ENCODE data around the gene AGPAT2. TPM values are rescaled to one million over a fixed set of nuclear protein-coding genes. Genes with fewer than 3 reads are reported as not detected.

The AGPAT2 gene
- total RNA-seq, 1 experiment from 2014 or later, result 40.2 TPM

DNA sequence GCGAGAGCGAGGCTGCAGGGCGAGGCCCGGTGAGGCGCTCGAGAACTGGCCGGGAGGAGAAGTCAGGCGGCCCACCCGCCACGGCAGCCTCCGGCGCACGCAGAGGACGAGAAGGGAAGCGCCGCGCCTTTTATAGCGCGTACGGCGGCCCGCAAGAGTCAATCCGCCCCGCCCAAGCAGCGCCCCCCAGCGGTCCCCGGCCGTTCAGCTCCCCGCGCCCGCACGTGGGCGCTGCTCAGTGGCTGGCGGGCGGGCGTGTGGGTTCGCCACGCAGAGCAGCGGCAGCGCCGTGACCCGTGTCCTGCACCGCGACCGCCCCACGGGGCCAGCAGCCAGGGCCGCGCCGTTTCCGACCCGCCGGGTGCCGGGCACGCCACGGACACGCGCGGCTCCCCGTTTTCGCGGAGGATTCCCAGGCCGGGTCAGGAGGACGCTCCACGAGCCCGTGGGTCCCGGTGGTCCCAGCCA, 40.9 kb upstream of the AGPAT2 start (continued):
- TF ChIP-seq, protein P1, sequence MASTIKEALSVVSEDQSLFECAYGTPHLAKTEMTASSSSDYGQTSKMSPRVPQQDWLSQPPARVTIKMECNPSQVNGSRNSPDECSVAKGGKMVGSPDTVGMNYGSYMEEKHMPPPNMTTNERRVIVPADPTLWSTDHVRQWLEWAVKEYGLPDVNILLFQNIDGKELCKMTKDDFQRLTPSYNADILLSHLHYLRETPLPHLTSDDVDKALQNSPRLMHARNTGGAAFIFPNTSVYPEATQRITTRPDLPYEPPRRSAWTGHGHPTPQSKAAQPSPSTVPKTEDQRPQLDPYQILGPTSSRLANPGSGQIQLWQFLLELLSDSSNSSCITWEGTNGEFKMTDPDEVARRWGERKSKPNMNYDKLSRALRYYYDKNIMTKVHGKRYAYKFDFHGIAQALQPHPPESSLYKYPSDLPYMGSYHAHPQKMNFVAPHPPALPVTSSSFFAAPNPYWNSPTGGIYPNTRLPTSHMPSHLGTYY (CRISPR knock-in tag; IDR thresholded peaks at IDR 0.05), result no peak
- TF ChIP-seq, protein P2, sequence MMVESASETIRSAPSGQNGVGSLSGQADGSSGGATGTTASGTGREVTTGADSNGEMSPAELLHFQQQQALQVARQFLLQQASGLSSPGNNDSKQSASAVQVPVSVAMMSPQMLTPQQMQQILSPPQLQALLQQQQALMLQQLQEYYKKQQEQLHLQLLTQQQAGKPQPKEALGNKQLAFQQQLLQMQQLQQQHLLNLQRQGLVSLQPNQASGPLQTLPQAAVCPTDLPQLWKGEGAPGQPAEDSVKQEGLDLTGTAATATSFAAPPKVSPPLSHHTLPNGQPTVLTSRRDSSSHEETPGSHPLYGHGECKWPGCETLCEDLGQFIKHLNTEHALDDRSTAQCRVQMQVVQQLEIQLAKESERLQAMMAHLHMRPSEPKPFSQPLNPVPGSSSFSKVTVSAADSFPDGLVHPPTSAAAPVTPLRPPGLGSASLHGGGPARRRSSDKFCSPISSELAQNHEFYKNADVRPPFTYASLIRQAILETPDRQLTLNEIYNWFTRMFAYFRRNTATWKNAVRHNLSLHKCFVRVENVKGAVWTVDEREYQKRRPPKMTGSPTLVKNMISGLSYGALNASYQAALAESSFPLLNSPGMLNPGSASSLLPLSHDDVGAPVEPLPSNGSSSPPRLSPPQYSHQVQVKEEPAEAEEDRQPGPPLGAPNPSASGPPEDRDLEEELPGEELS (CRISPR knock-in tag; IDR thresholded peaks at IDR 0.05), result no peak
- TF ChIP-seq, protein P3, sequence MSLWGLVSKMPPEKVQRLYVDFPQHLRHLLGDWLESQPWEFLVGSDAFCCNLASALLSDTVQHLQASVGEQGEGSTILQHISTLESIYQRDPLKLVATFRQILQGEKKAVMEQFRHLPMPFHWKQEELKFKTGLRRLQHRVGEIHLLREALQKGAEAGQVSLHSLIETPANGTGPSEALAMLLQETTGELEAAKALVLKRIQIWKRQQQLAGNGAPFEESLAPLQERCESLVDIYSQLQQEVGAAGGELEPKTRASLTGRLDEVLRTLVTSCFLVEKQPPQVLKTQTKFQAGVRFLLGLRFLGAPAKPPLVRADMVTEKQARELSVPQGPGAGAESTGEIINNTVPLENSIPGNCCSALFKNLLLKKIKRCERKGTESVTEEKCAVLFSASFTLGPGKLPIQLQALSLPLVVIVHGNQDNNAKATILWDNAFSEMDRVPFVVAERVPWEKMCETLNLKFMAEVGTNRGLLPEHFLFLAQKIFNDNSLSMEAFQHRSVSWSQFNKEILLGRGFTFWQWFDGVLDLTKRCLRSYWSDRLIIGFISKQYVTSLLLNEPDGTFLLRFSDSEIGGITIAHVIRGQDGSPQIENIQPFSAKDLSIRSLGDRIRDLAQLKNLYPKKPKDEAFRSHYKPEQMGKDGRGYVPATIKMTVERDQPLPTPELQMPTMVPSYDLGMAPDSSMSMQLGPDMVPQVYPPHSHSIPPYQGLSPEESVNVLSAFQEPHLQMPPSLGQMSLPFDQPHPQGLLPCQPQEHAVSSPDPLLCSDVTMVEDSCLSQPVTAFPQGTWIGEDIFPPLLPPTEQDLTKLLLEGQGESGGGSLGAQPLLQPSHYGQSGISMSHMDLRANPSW (CRISPR knock-in tag; conservative IDR thresholded peaks at IDR 0.05; ENCODE audit: low read depth), result no peak
- TF ChIP-seq JAZF1 (CRISPR knock-in tag; IDR thresholded peaks at IDR 0.05), result no peak
- TF ChIP-seq ZNF317 (CRISPR knock-in tag; IDR thresholded peaks at IDR 0.05; ENCODE audit: borderline replicate concordance, low read depth), result no peak
- peak; percentile 86; the same call in 1 of the 2 replicates for TF ChIP-seq RORB (CRISPR knock-in tag; IDR thresholded peaks at IDR 0.05)
- TF ChIP-seq, protein P4, sequence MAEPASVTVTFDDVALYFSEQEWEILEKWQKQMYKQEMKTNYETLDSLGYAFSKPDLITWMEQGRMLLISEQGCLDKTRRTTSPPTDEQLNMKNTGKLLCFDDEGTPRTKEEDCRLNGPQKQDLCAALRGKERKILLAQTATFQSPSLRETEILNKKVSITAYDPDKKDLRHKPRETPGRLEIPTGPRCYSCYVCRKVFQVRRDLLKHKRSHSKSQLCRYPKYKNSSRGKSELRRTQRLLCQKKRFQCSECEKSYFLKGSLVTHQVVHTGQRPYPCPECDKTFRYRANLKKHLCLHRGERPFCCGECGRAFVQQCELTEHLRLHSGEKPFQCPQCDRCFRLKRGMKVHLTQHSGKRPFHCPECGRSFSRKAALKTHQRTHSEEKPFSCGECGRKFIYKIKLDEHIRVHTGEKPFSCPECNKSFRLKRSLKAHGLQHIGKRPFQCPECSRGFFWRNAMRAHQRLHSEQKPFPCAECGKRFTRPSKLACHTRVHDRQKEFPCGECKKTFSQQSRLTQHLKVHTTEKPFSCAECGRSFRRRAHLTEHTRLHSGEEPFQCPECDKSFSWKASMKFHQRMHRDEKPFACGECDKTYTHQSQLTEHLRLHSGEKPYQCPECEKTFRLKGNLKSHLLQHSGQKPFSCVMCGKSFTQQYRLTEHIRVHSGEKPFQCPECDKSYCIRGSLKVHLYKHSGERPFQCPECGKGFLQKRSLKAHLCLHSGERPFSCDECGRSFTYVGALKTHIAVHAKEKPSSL (CRISPR knock-in tag; conservative IDR thresholded peaks at IDR 0.05), result no peak
- TF ChIP-seq SP1 (CRISPR knock-in tag; conservative IDR thresholded peaks at IDR 0.05), result peak; percentile 96
- TF ChIP-seq, protein P5, sequence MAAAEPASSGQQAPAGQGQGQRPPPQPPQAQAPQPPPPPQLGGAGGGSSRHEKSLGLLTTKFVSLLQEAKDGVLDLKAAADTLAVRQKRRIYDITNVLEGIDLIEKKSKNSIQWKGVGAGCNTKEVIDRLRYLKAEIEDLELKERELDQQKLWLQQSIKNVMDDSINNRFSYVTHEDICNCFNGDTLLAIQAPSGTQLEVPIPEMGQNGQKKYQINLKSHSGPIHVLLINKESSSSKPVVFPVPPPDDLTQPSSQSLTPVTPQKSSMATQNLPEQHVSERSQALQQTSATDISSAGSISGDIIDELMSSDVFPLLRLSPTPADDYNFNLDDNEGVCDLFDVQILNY (CRISPR knock-in tag; IDR thresholded peaks at IDR 0.05), result peak; percentile 19; the same call in 1 of the 2 replicates
- TF ChIP-seq IRF2 (CRISPR knock-in tag; IDR thresholded peaks at IDR 0.05; ENCODE audit: borderline replicate concordance, low read depth), result no peak
- TF ChIP-seq, protein P6, sequence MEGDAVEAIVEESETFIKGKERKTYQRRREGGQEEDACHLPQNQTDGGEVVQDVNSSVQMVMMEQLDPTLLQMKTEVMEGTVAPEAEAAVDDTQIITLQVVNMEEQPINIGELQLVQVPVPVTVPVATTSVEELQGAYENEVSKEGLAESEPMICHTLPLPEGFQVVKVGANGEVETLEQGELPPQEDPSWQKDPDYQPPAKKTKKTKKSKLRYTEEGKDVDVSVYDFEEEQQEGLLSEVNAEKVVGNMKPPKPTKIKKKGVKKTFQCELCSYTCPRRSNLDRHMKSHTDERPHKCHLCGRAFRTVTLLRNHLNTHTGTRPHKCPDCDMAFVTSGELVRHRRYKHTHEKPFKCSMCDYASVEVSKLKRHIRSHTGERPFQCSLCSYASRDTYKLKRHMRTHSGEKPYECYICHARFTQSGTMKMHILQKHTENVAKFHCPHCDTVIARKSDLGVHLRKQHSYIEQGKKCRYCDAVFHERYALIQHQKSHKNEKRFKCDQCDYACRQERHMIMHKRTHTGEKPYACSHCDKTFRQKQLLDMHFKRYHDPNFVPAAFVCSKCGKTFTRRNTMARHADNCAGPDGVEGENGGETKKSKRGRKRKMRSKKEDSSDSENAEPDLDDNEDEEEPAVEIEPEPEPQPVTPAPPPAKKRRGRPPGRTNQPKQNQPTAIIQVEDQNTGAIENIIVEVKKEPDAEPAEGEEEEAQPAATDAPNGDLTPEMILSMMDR (IDR thresholded peaks at IDR 0.05), result peak; percentile 84
- TF ChIP-seq ETV6 (CRISPR knock-in tag; IDR thresholded peaks at IDR 0.05), result peak; percentile 70
- TF ChIP-seq, protein P7, sequence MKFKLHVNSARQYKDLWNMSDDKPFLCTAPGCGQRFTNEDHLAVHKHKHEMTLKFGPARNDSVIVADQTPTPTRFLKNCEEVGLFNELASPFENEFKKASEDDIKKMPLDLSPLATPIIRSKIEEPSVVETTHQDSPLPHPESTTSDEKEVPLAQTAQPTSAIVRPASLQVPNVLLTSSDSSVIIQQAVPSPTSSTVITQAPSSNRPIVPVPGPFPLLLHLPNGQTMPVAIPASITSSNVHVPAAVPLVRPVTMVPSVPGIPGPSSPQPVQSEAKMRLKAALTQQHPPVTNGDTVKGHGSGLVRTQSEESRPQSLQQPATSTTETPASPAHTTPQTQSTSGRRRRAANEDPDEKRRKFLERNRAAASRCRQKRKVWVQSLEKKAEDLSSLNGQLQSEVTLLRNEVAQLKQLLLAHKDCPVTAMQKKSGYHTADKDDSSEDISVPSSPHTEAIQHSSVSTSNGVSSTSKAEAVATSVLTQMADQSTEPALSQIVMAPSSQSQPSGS (CRISPR knock-in tag; IDR thresholded peaks at IDR 0.05; ENCODE audit: borderline replicate concordance, low read depth), result no peak
- TF ChIP-seq, protein P8, sequence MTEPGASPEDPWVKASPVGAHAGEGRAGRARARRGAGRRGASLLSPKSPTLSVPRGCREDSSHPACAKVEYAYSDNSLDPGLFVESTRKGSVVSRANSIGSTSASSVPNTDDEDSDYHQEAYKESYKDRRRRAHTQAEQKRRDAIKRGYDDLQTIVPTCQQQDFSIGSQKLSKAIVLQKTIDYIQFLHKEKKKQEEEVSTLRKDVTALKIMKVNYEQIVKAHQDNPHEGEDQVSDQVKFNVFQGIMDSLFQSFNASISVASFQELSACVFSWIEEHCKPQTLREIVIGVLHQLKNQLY (CRISPR knock-in tag; IDR thresholded peaks at IDR 0.05), result no peak
- TF ChIP-seq, protein P9, sequence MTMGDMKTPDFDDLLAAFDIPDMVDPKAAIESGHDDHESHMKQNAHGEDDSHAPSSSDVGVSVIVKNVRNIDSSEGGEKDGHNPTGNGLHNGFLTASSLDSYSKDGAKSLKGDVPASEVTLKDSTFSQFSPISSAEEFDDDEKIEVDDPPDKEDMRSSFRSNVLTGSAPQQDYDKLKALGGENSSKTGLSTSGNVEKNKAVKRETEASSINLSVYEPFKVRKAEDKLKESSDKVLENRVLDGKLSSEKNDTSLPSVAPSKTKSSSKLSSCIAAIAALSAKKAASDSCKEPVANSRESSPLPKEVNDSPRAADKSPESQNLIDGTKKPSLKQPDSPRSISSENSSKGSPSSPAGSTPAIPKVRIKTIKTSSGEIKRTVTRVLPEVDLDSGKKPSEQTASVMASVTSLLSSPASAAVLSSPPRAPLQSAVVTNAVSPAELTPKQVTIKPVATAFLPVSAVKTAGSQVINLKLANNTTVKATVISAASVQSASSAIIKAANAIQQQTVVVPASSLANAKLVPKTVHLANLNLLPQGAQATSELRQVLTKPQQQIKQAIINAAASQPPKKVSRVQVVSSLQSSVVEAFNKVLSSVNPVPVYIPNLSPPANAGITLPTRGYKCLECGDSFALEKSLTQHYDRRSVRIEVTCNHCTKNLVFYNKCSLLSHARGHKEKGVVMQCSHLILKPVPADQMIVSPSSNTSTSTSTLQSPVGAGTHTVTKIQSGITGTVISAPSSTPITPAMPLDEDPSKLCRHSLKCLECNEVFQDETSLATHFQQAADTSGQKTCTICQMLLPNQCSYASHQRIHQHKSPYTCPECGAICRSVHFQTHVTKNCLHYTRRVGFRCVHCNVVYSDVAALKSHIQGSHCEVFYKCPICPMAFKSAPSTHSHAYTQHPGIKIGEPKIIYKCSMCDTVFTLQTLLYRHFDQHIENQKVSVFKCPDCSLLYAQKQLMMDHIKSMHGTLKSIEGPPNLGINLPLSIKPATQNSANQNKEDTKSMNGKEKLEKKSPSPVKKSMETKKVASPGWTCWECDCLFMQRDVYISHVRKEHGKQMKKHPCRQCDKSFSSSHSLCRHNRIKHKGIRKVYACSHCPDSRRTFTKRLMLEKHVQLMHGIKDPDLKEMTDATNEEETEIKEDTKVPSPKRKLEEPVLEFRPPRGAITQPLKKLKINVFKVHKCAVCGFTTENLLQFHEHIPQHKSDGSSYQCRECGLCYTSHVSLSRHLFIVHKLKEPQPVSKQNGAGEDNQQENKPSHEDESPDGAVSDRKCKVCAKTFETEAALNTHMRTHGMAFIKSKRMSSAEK (CRISPR knock-in tag; IDR thresholded peaks at IDR 0.05; ENCODE audit: borderline replicate concordance), result no peak
- TF ChIP-seq, protein P10, sequence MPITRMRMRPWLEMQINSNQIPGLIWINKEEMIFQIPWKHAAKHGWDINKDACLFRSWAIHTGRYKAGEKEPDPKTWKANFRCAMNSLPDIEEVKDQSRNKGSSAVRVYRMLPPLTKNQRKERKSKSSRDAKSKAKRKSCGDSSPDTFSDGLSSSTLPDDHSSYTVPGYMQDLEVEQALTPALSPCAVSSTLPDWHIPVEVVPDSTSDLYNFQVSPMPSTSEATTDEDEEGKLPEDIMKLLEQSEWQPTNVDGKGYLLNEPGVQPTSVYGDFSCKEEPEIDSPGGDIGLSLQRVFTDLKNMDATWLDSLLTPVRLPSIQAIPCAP (CRISPR knock-in tag; IDR thresholded peaks at IDR 0.05), result no peak
- no peak for TF ChIP-seq ZNF138 (CRISPR knock-in tag; conservative IDR thresholded peaks at IDR 0.05)
- TF ChIP-seq ZNF121 (CRISPR knock-in tag; IDR thresholded peaks at IDR 0.05), result no peak
- no peak for TF ChIP-seq NR2C2 (CRISPR knock-in tag; IDR thresholded peaks at IDR 0.05)
- 0 out of 2 replicates have a peak, but pooled peaks have one; percentile 23 for TF ChIP-seq SMAD4 (CRISPR knock-in tag; IDR thresholded peaks at IDR 0.05)

All from WTC11 (cell line).